GM18498 (cell line): ENCODE measurements around the gene PRDX1.
"Not testable (repeated sequence)": the region's sequence is repeated elsewhere in the genome, so short reads cannot be mapped to it uniquely, and the experiment has no call there.

Experiments used
- ATAC-seq: cut with Tn5 transposase; IDR thresholded peaks from one replicate; pipeline ENCODE4 v1.9.1; 2021; ENCODE audit warnings: mild to moderate bottlenecking, moderate library complexity; ENCODE audit not compliant: unreplicated experiment

PRDX1 gene

GRCh38 chr1:45536886-45537285 is 15.2 kb upstream of the PRDX1 start:
- ATAC-seq = no peak

- ATAC-seq = no peak
These were observed 14.5 kb upstream of the PRDX1 start for GRCh38 chr1:45535988-45536766.

- ATAC-seq = no peak
These were observed 10.2 kb upstream of the PRDX1 start for GRCh38 chr1:45531873-45532272.

- ATAC-seq = no peak
These were observed 9.0 kb upstream of the PRDX1 start for GRCh38 chr1:45530632-45531135.

GRCh38 chr1:45526135-45526644 is 4.5 kb upstream of the PRDX1 start:
- no peak for ATAC-seq

- not testable (repeated sequence) for ATAC-seq
These were observed 2.3 kb upstream of the PRDX1 start for GRCh38 chr1:45523975-45524374.

- not testable (repeated sequence) for ATAC-seq
These were observed 1.8 kb upstream of the PRDX1 start for GRCh38 chr1:45523516-45523915.

- ATAC-seq = no peak
These were observed 830 bp upstream of the PRDX1 start for GRCh38 chr1:45522324-45523104.

- ATAC-seq = not testable (repeated sequence)
These were observed 1.9 kb downstream of the PRDX1 start for GRCh38 chr1:45519774-45520173.

GRCh38 chr1:45518910-45519309 is 2.8 kb downstream of the PRDX1 start:
- no peak for ATAC-seq

GRCh38 chr1:45518366-45518765 is 3.3 kb downstream of the PRDX1 start:
- ATAC-seq = not testable (repeated sequence)

- no peak for ATAC-seq
These were observed 5.2 kb downstream of the PRDX1 start for GRCh38 chr1:45516465-45516864.

GRCh38 chr1:45516036-45516435 is 5.6 kb downstream of the PRDX1 start:
- no peak for ATAC-seq

GRCh38 chr1:45513532-45514260 is 8.0 kb downstream of the PRDX1 start:
- not testable (repeated sequence) for ATAC-seq

- no peak for ATAC-seq
These were observed 9.0 kb downstream of the PRDX1 start for GRCh38 chr1:45512641-45513054.

GRCh38 chr1:45510972-45511527 is 10.6 kb downstream of the PRDX1 start:
- no peak for ATAC-seq

GRCh38 chr1:45510036-45510971 is 11.4 kb downstream of the PRDX1 start:
- no peak for ATAC-seq

- ATAC-seq = no peak
These were observed 13.2 kb downstream of the PRDX1 start for GRCh38 chr1:45508295-45509151.

GRCh38 chr1:45507893-45508292 is 13.8 kb downstream of the PRDX1 start:
- ATAC-seq = no peak
